GM12873 (cell line): Measurements from ENCODE around the gene DLEC1.

Experiments
- CTCF ChIP-seq: IDR thresholded peaks from 2 replicates; pipeline ENCODE4 v1.5.1; 2012; ENCODE audit warnings: low read depth, mild to moderate bottlenecking, moderate library complexity, low read length, control low read depth; ENCODE audit not compliant: insufficient read depth; ENCODE audit errors: missing control alignments

The DLEC1 gene

GRCh38 chr3:38090453-38090852, 51.4 kb downstream of the DLEC1 start:
- TF ChIP-seq CTCF = no peak

- no peak for TF ChIP-seq CTCF
Observed at GRCh38 chr3:38094999-38095398, 56.0 kb downstream of the DLEC1 start.

GRCh38 chr3:38095669-38096483, 56.9 kb downstream of the DLEC1 start:
- TF ChIP-seq CTCF = no peak

- no peak for TF ChIP-seq CTCF
Observed at GRCh38 chr3:38097446-38098375, 58.7 kb downstream of the DLEC1 start.

- TF ChIP-seq CTCF = no peak
Observed at GRCh38 chr3:38098376-38098723, 59.3 kb downstream of the DLEC1 start.

GRCh38 chr3:38099518-38099917, 60.5 kb downstream of the DLEC1 start:
- no peak for TF ChIP-seq CTCF

GRCh38 chr3:38100498-38100897, 61.5 kb downstream of the DLEC1 start:
- TF ChIP-seq CTCF = no peak
